Liver (tissue), 9 donors: ENCODE results near the gene CEACAM16. TPM values are rescaled to one million over a fixed set of nuclear protein-coding genes. Genes with fewer than 3 reads are reported as not detected.

Experiments
- DNase-seq: peaks from one replicate; pipeline ENCODE4 v3.0.0-alpha.2; 2017; ENCODE audit warnings: low spot score
- H3K27ac ChIP-seq, 2 donors: one replicate each; pipeline ENCODE4 v1.7.0; 2013; ENCODE audit warnings: inconsistent platforms in 2 of 2, low read length in 2 of 2, control low read depth in 1 of 2, low read depth in 1 of 2, mild to moderate bottlenecking in 1 of 2
- H3K27me3 ChIP-seq, 4 donors: one replicate each; pipeline versions ENCODE4 v1.6.1 to v1.7.0; 2013; ENCODE audit warnings: low read length in 3 of 4, inconsistent platforms in 1 of 4, mild to moderate bottlenecking in 1 of 4, moderate library complexity in 1 of 4; ENCODE audit not compliant: control insufficient read depth in 4 of 4, insufficient read depth in 4 of 4
- H3K36me3 ChIP-seq, 4 donors: one replicate each; pipeline versions ENCODE4 v1.6.1 to v1.7.0; 2013; ENCODE audit warnings: low read length in 3 of 4, mild to moderate bottlenecking in 3 of 4, low read depth in 1 of 4, moderate library complexity in 1 of 4; ENCODE audit not compliant: control insufficient read depth in 4 of 4, insufficient read depth in 3 of 4
- H3K4me1 ChIP-seq, 4 donors: one replicate each; pipeline versions ENCODE4 v1.6.1 to v1.7.0; 2013; ENCODE audit warnings: low read length in 3 of 4, mild to moderate bottlenecking in 3 of 4, moderate library complexity in 1 of 4; ENCODE audit not compliant: control insufficient read depth in 4 of 4, insufficient read depth in 4 of 4
- H3K4me3 ChIP-seq, 3 donors: one replicate each; pipeline versions ENCODE4 v1.6.1 to v1.7.0; 2013; ENCODE audit warnings: low read length in 3 of 3, control low read depth in 1 of 3, low read depth in 1 of 3, mild to moderate bottlenecking in 1 of 3
- H3K9ac ChIP-seq, 2 donors: one replicate each; pipeline ENCODE4 v1.7.0; 2013; ENCODE audit warnings: low read length in 2 of 2, mild to moderate bottlenecking in 2 of 2, moderate library complexity in 2 of 2, control low read depth in 1 of 2, low read depth in 1 of 2
- H3K9me3 ChIP-seq, 4 donors: one replicate each; pipeline versions ENCODE4 v1.6.1 to v1.7.0; 2013; ENCODE audit warnings: low read length in 3 of 4; ENCODE audit not compliant: control insufficient read depth in 4 of 4
- ATF3 ChIP-seq: IDR thresholded peaks from 2 replicates; pipeline ENCODE4 v1.6.1; 2016; ENCODE audit warnings: antibody characterized with exemption
- CTCF ChIP-seq: fragments of 150-350 bp; IDR thresholded peaks from 2 replicates; pipeline ENCODE4 v1.5.1; 2017; ENCODE audit warnings: improper control_type of control experiment, low read depth, low read length; ENCODE audit not compliant: missing input control
- FOXA1 ChIP-seq: IDR thresholded peaks from 2 replicates; pipeline ENCODE4 v1.6.1; 2016; ENCODE audit warnings: antibody characterized with exemption
- FOXA2 ChIP-seq: IDR thresholded peaks from 2 replicates; pipeline ENCODE4 v1.6.1; 2016; ENCODE audit warnings: antibody characterized with exemption
- GABPA ChIP-seq, 2 donors: IDR thresholded peaks in 1 of 2; conservative IDR thresholded peaks in 1 of 2; 2 replicates each; pipeline ENCODE4 v1.6.1; 2016; ENCODE audit warnings: antibody characterized with exemption in 2 of 2, mild to moderate bottlenecking in 1 of 2, moderate library complexity in 1 of 2
- HNF4A ChIP-seq, 2 donors: conservative IDR thresholded peaks; 2 replicates each; pipeline ENCODE4 v1.6.1; 2016; ENCODE audit warnings: antibody characterized with exemption in 2 of 2, mild to moderate bottlenecking in 2 of 2
- HNF4G ChIP-seq: IDR thresholded peaks from 2 replicates; pipeline ENCODE4 v1.6.1; 2016; ENCODE audit warnings: antibody characterized with exemption
- JUND ChIP-seq, 2 donors: IDR thresholded peaks; 2 replicates each; pipeline ENCODE4 v1.6.1; 2016; ENCODE audit warnings: antibody characterized with exemption in 2 of 2
- NR2F2 ChIP-seq: IDR thresholded peaks from 2 replicates; pipeline ENCODE4 v1.6.1; 2016; ENCODE audit warnings: antibody characterized with exemption
- RAD21 ChIP-seq, 2 donors: IDR thresholded peaks; 2 replicates each; pipeline ENCODE4 v1.6.1; 2016; ENCODE audit warnings: antibody characterized with exemption in 2 of 2, mild to moderate bottlenecking in 2 of 2
- REST ChIP-seq: IDR thresholded peaks from 2 replicates; pipeline ENCODE4 v1.6.1; 2016; ENCODE audit warnings: antibody characterized with exemption, mild to moderate bottlenecking
- YY1 ChIP-seq: IDR thresholded peaks from 2 replicates; pipeline ENCODE4 v1.6.1; 2016; ENCODE audit warnings: antibody characterized with exemption, mild to moderate bottlenecking
- WGBS: extraction: QIAGEN DNeasy Blood & Tissue Kit; methylation state at CpG from one replicate; pipeline ENCODE4 v1.1.7; 2013; 5-methylcytosine and 5-hydroxymethylcytosine counted together
- polyA plus RNA-seq, 2 donors: library from polyadenylated mRNA; stranded (reverse) in 1 of 2; unstranded in 1 of 2; fragments of 200-250 nt in 1 of 2; fragments of >200 nt in 1 of 2; fragmentation: Nextera tagmentation in 1 of 2; extraction: Ambion mirVana in 1 of 2; gene quantifications; one replicate each; pipeline versions ENCODE4 v1.2.1 to v1.2.3, GENCODE V29; 2013 to 2015
- total RNA-seq, 2 donors: library from RNA; depleted of rRNA; stranded (reverse); fragments of >200 nt; gene quantifications; one replicate each; pipeline ENCODE4 v1.2.3, GENCODE V29; 2014
- TF ChIP-seq, protein P1 (sequence below): IDR thresholded peaks from 2 replicates; pipeline ENCODE4 v1.6.1; 2016; ENCODE audit warnings: antibody characterized with exemption
- TF ChIP-seq, protein P2 (sequence below): IDR thresholded peaks from 2 replicates; pipeline ENCODE4 v1.6.1; 2016; ENCODE audit warnings: antibody characterized with exemption
- donor health status: healthy.
- donor health status: healthy.
- donor health status: healthy.
- donor health status: healthy.
- donor health status: healthy.

CEACAM16 gene
- total and polyA plus RNA-seq, 4 donors = 0.09 TPM; not detected in 3

- Histone ChIP-seq H3K9ac (no peak overlapping the region), H3K27ac (no peak overlapping the region), H3K36me3 (peaks cover 0 to 2% (median 0%) of the 10 kb centered on the region in 4 donors), H3K9me3 (no peaks in the 10 kb centered on the region), H3K4me3 (no peak overlapping the region), H3K4me1 (no peaks in the 10 kb centered on the region), H3K27me3 (no peaks in the 10 kb centered on the region)
- DNase-seq = no peak
- 94% methylated on average over 1 of the region's 1 CpG for WGBS
- TF ChIP-seq YY1 = no peak
- TF ChIP-seq, protein P1, sequence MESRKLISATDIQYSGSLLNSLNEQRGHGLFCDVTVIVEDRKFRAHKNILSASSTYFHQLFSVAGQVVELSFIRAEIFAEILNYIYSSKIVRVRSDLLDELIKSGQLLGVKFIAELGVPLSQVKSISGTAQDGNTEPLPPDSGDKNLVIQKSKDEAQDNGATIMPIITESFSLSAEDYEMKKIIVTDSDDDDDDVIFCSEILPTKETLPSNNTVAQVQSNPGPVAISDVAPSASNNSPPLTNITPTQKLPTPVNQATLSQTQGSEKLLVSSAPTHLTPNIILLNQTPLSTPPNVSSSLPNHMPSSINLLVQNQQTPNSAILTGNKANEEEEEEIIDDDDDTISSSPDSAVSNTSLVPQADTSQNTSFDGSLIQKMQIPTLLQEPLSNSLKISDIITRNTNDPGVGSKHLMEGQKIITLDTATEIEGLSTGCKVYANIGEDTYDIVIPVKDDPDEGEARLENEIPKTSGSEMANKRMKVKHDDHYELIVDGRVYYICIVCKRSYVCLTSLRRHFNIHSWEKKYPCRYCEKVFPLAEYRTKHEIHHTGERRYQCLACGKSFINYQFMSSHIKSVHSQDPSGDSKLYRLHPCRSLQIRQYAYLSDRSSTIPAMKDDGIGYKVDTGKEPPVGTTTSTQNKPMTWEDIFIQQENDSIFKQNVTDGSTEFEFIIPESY = no peak
- TF ChIP-seq HNF4G = no peak
- TF ChIP-seq JUND (IDR thresholded peaks at IDR 0.05) = no peak
- TF ChIP-seq CTCF = no peak
- no peak for TF ChIP-seq RAD21 (IDR thresholded peaks at IDR 0.05)
- no peak for TF ChIP-seq ATF3
Measured at GRCh38 chr19:44704982-44705381, 6.0 kb downstream of the CEACAM16 start.

DNA sequence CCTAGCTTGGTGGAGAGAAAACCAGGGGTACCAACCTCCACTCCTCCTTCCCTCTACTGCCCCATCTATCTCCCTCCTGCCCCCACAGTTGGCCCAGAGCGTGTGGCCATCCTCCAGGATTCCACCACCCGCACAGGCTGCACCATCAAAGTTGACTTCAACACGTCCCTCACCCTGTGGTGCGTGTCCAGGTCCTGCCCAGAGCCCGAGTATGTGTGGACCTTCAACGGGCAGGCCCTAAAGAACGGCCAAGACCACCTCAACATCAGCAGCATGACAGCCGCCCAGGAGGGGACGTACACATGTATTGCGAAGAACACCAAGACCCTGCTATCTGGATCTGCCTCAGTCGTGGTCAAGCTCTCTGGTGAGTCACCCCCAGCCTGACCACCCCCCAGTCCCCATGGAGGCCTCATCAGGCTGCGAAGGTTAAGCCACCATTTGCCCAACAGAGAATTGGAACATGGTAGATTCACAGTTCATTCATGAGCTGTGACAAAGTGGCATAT is 6.6 kb downstream of the CEACAM16 start:
- Histone ChIP-seq H3K9ac (no peak overlapping the region), H3K36me3 (peaks cover 0 to 2% (median 0%) of the 10 kb centered on the region in 4 donors), H3K9me3 (no peaks in the 10 kb centered on the region), H3K4me3 (no peak overlapping the region), H3K27me3 (no peaks in the 10 kb centered on the region), H3K27ac (no peak overlapping the region), H3K4me1 (no peaks in the 10 kb centered on the region)
- no peak for DNase-seq
- WGBS = 92% methylated on average over 12 of the region's 12 CpGs
- TF ChIP-seq CTCF (no peak), HNF4G (no peak)

DNA sequence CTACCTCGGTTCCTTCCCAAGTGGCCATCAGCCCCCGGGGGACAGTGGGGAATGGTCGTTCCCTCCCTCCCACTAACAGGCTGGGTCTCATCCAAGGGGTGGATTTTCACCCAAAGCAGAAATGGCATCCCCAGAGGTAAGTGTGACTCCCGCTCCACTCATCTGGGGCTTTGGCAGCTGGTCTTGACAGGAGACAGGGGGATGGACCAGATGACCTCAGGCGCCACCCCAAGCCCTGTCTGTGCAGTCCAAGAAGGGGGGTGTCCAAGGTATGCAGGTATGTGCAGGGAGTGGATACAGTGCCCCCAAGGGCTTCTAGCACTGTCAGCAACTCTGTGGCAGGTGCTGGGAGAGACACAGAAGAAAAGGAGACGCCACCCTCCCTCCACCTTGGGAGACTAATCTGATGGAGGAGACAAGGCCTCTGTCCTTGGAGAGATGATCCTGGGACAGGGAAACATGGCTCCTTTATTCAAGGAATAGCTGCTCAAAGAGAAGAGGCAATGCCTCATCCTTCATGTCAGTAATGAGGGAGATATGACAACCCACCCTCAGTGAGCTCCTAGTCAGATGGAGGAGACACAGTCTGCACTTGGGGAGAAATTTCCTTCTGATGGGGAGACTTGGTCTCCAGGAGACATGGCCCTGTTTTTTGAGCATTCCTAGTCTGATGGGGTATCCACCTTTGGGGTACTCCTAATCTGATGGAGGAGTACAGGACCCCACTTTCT is 7.7 kb downstream of the CEACAM16 start:
- H3K4me1 ChIP-seq = no peaks in the 10 kb centered on the region
- H3K9ac ChIP-seq = no peak overlapping the region
- no peak overlapping the region for H3K27ac ChIP-seq
- 90% methylated on average over 6 of the region's 6 CpGs for WGBS
- peaks cover 0 to 2% (median 0%) of the 10 kb centered on the region in 4 donors for H3K36me3 ChIP-seq
- no peak overlapping the region for H3K4me3 ChIP-seq
- no peaks in the 10 kb centered on the region for H3K27me3 ChIP-seq
- no peaks in the 10 kb centered on the region for H3K9me3 ChIP-seq
- DNase-seq = no peak
- TF ChIP-seq HNF4G = no peak
- TF ChIP-seq, protein P1 = no peak
- no peak for TF ChIP-seq HNF4A (conservative IDR thresholded peaks at IDR 0.05)
- TF ChIP-seq NR2F2 = no peak
- no peak for TF ChIP-seq FOXA1
- TF ChIP-seq, protein P2, sequence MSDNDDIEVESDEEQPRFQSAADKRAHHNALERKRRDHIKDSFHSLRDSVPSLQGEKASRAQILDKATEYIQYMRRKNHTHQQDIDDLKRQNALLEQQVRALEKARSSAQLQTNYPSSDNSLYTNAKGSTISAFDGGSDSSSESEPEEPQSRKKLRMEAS = no peak
- TF ChIP-seq GABPA (IDR thresholded peaks at IDR 0.05 in 1 of 2, conservative IDR thresholded peaks at IDR 0.05 in 1 of 2) = no peak
- no peak for TF ChIP-seq REST
- TF ChIP-seq FOXA2 = no peak
